Upper lobe of left lung (tissue), 6 donors: ENCODE measurements around the gene ELMOD2. TPM values are rescaled to one million over a fixed set of nuclear protein-coding genes. Genes with fewer than 3 reads are reported as not detected.
A peak's percentile ranks its signal among the peaks of the same experiment; 100 is the strongest.

Experiments
- ATAC-seq, 2 donors: fragments of 200-7000 bp; cut with Tn5 transposase; one replicate each; pipeline ENCODE4 v1.9.1; 2022; ENCODE audit warnings: mild to moderate bottlenecking in 2 of 2, moderate library complexity in 2 of 2; ENCODE audit not compliant: low FRiP score in 2 of 2
- DNase-seq, 2 donors: peaks; one replicate each; pipeline ENCODE4 v3.0.0-alpha.2; 2019 to 2020
- H3K27ac ChIP-seq, 4 donors: fragments of 200-600 bp; sonication (generic); one replicate each; pipeline ENCODE4 v1.5.1; 2016 to 2019
- H3K27me3 ChIP-seq, 4 donors: fragments of 200-600 bp; sonication (generic); one replicate each; pipeline ENCODE4 v1.5.1; 2017 to 2019
- H3K36me3 ChIP-seq, 4 donors: fragments of 200-600 bp; sonication (generic); one replicate each; pipeline ENCODE4 v1.5.1; 2016 to 2019
- H3K4me1 ChIP-seq, 4 donors: fragments of 200-600 bp; sonication (generic); one replicate each; pipeline ENCODE4 v1.5.1; 2018 to 2019
- H3K4me3 ChIP-seq, 4 donors: fragments of 200-600 bp; sonication (generic); one replicate each; pipeline ENCODE4 v1.5.1; 2017 to 2019; ENCODE audit warnings: mild to moderate bottlenecking in 2 of 4, moderate library complexity in 1 of 4
- H3K9me3 ChIP-seq, 4 donors: fragments of 200-600 bp; sonication (generic); one replicate each; pipeline ENCODE4 v1.5.1; 2018 to 2019
- CTCF ChIP-seq, 6 experiments: fragments of 450-650 bp in 4 of 6; fragments of 200-600 bp in 2 of 6; sonication (generic) in 2 of 6; IDR thresholded peaks; one replicate each; pipeline ENCODE4 v1.5.1; 2016 to 2019; ENCODE audit warnings: antibody characterized with exemption in 6 of 6
- EP300 ChIP-seq, 4 donors: sonication (generic); formaldehyde crosslinking; IDR thresholded peaks; one replicate each; pipeline ENCODE4 v1.5.1; 2017; ENCODE audit warnings: antibody characterized with exemption in 4 of 4, control low read depth in 2 of 4
- POLR2A ChIP-seq, 4 donors: fragments of 450-650 bp; IDR thresholded peaks; one replicate each; pipeline ENCODE4 v1.5.1; 2016 to 2017; ENCODE audit warnings: antibody characterized with exemption in 4 of 4, mild to moderate bottlenecking in 2 of 4
- POLR2AphosphoS5 ChIP-seq, 2 donors: sonication (generic); formaldehyde crosslinking; IDR thresholded peaks; one replicate each; pipeline ENCODE4 v1.5.1; 2017; ENCODE audit warnings: antibody characterized with exemption in 2 of 2
- WGBS, 2 donors: methylation state at CpG; one replicate each; pipeline ENCODE4 v1.1.5; 2017 to 2018; 5-methylcytosine and 5-hydroxymethylcytosine counted together
- total RNA-seq, 6 donors: library from RNA; depleted of rRNA in 4 of 6; stranded (reverse); fragments of >200 nt in 4 of 6; gene quantifications; one replicate each; pipeline versions ENCODE4 v1.1.0 to v1.2.1, GENCODE V29; 2016 to 2021
- donor health status: DM: no; HTN: no; CAD: no; lungs with moderate emphysema.
- donor health status: DM: no; HTN: yes; CAD: no; lungs with severe emphysema.

ELMOD2 gene
- 10 to 100 TPM; 15.7 to 28.3 (median 18.2) TPM for total RNA-seq

GRCh38 chr4:140523857-140524742 lies at the start of gene ELMOD2:
Gene ELMOD2 (plus strand): TSS chr4:140524168. CDS start chr4:140525429, 1,261 bp downstream.
- WGBS, 2 donors, result 0 to 1% methylated on average over 12 to 66 of the region's 77 CpGs

GRCh38 chr4:140483445-140483844 lies 40.5 kb upstream of the ELMOD2 start:
- 85 to 88% methylated on average over 4 of the region's 4 CpGs for WGBS, 2 donors
- TF ChIP-seq CTCF (IDR thresholded peaks at IDR 0.05) (no peak), POLR2AphosphoS5 (IDR thresholded peaks at IDR 0.05) (no peak), POLR2A (IDR thresholded peaks at IDR 0.05) (no peak), EP300 (IDR thresholded peaks at IDR 0.05) (no peak)
- no peaks in the 10 kb centered on the region for H3K27me3 ChIP-seq
- H3K9me3 ChIP-seq, result peaks cover 0 to 8% (median 5%) of the 10 kb centered on the region in 4 donors
- H3K4me3 ChIP-seq, result no peak overlapping the region
- no peak for ATAC-seq
- no peak overlapping the region for H3K27ac ChIP-seq
- no peak for DNase-seq
- no peaks in the 10 kb centered on the region for H3K4me1 ChIP-seq
- H3K36me3 ChIP-seq, result no peaks in the 10 kb centered on the region

More at GRCh38 chr4:140523857-140524742, at the start of gene ELMOD2:
- H3K36me3 ChIP-seq, result peaks cover 0 to 11% (median 0%) of the 10 kb centered on the region in 4 donors
- peaks cover 4 to 17% (median 6%) of the 10 kb centered on the region in 4 donors for H3K4me1 ChIP-seq
- H3K27ac ChIP-seq, result peak within 1 kb of the TSS; percentile 83 to 89 (median 84)
- ATAC-seq (peak; percentile 100), DNase-seq (peak; percentile 99 to 100)
- H3K9me3 ChIP-seq, result no peaks in the 10 kb centered on the region
- TF ChIP-seq EP300 (IDR thresholded peaks at IDR 0.05), result no peak
- TF ChIP-seq CTCF (IDR thresholded peaks at IDR 0.05), result peak; percentile 85 to 96 (median 90)
- TF ChIP-seq POLR2AphosphoS5 (IDR thresholded peaks at IDR 0.05), result peak; percentile 65 to 74
- TF ChIP-seq POLR2A (IDR thresholded peaks at IDR 0.05), result peak in 3 of 4 donors; percentile 37 to 79 (median 55)
- peak within 1 kb of the TSS; percentile 74 to 98 (median 76) for H3K4me3 ChIP-seq
- no peaks in the 10 kb centered on the region for H3K27me3 ChIP-seq

- ATAC-seq, result peak in 1 of 2 donors; percentile 34
- Histone ChIP-seq H3K27me3 (no peaks in the 10 kb centered on the region), H3K9me3 (peaks cover 0 to 8% (median 5%) of the 10 kb centered on the region in 4 donors), H3K4me3 (no peak overlapping the region), H3K36me3 (no peaks in the 10 kb centered on the region), H3K27ac (no peak overlapping the region), H3K4me1 (no peaks in the 10 kb centered on the region)
- WGBS, 2 donors, result 58 to 60% methylated on average over 1 of the region's 1 CpG
- no peak for TF ChIP-seq CTCF (IDR thresholded peaks at IDR 0.05)
- DNase-seq, result no peak
Observed at GRCh38 chr4:140485939-140486338, 38.0 kb upstream of the ELMOD2 start.

- DNase-seq (peak in 1 of 2 donors; percentile 59), ATAC-seq (no peak)
- WGBS, 2 donors, result 83 to 84% methylated on average over 11 of the region's 11 CpGs
- Histone ChIP-seq H3K36me3 (no peaks in the 10 kb centered on the region), H3K27ac (no peak overlapping the region), H3K4me1 (peaks cover 0 to 10% (median 6%) of the 10 kb centered on the region in 4 donors), H3K27me3 (peaks cover 0 to 14% (median 6%) of the 10 kb centered on the region in 4 donors), H3K4me3 (peak overlapping the region in 1 of 4 donors; percentile 27), H3K9me3 (no peaks in the 10 kb centered on the region)
- no peak for TF ChIP-seq POLR2AphosphoS5 (IDR thresholded peaks at IDR 0.05)
- no peak for TF ChIP-seq CTCF (IDR thresholded peaks at IDR 0.05)
- TF ChIP-seq POLR2A (IDR thresholded peaks at IDR 0.05), result no peak
- TF ChIP-seq EP300 (IDR thresholded peaks at IDR 0.05), result no peak
Observed at GRCh38 chr4:140497405-140497746, 26.6 kb upstream of the ELMOD2 start.
